HepG2 (cell line): ENCODE measurements around the gene NFXL1. TPM values are rescaled to one million over a fixed set of nuclear protein-coding genes. Genes with fewer than 3 reads are reported as not detected.

Experiments used
- ATAC-seq: fragments of 200-7000 bp; cut with Tn5 transposase; 3 replicates; pipeline ENCODE4 v1.9.1; 2020; ENCODE audit warnings: mild to moderate bottlenecking, moderate library complexity
- BruUV-seq: library from RNA; stranded (reverse); fragments of 400-500 nt; replicated peaks from 2 replicates; lab custom pipeline; 2021; lab: Mats Ljungman, UMichigan
- CTCF ChIA-PET: fragments of 300-600 bp; formaldehyde crosslinking; extraction: SDS; loops from one replicate; lab custom pipeline; 2021; ENCODE audit warnings: low total read pairs, inconsistent platforms, low intra/inter-chr PET ratio; lab: Yijun Ruan, JAX
- POLR2A ChIA-PET: fragments of 350-600 bp; sonication (Branson Sonifier 250); formaldehyde crosslinking; loops from one replicate; lab custom pipeline; 2020; ENCODE audit warnings: antibody characterized with exemption, inconsistent platforms; lab: Yijun Ruan, JAX
- DNase-seq: peaks from one replicate; pipeline ENCODE4 v3.0.0-alpha.2; 2015; ENCODE audit warnings: low spot score
- FAIRE-seq: peaks from 3 replicates; lab custom pipeline; 2011; peaks lifted over from hg19 to GRCh38; lab: Jason Lieb, UNC
- H2AFZ ChIP-seq: one replicate; pipeline ENCODE4 v1.6.1; 2011; ENCODE audit warnings: low read length, inconsistent platforms
- H3K27ac ChIP-seq: fragments of 300-600 bp; 3 replicates; pipeline ENCODE4 v1.8.0; 2011; ENCODE audit warnings: mixed run types, mild to moderate bottlenecking, mixed read lengths, low read length, inconsistent platforms; ENCODE audit not compliant: insufficient read depth; ENCODE audit errors: extremely low read length
- H3K27me3 ChIP-seq, 2 experiments: fragments of 200-600 bp in 1 of 2; 2 replicates in 1 of 2; 3 replicates in 1 of 2; pipeline versions ENCODE4 v1.6.0 to v1.8.0; 2011; ENCODE audit warnings: low read length in 2 of 2, mild to moderate bottlenecking in 2 of 2, moderate library complexity in 2 of 2, inconsistent platforms in 1 of 2; ENCODE audit not compliant: insufficient read depth in 2 of 2, control insufficient read depth in 1 of 2
- H3K36me3 ChIP-seq, 2 experiments: fragments of 200-600 bp in 1 of 2; replicated peaks in 1 of 2; 2 replicates in 1 of 2; 3 replicates in 1 of 2; pipeline versions ENCODE4 v1.5.1 to v1.8.0; 2011; ENCODE audit warnings: low read length in 2 of 2, inconsistent platforms in 1 of 2; ENCODE audit not compliant: insufficient read depth in 2 of 2, control insufficient read depth in 1 of 2
- H3K4me1 ChIP-seq: 2 replicates; pipeline ENCODE4 v1.5.1; 2012; ENCODE audit warnings: low read length, inconsistent platforms; ENCODE audit not compliant: insufficient read depth
- H3K4me2 ChIP-seq: 2 replicates; pipeline ENCODE4 v1.6.0; 2011; ENCODE audit warnings: low read depth, low read length, inconsistent platforms
- H3K4me3 ChIP-seq, 3 experiments: fragments of 200-600 bp in 1 of 3; sonication (generic), shearing (Covaris generic) in 1 of 3; replicated peaks in 1 of 3; 2 replicates each; pipeline ENCODE4 v1.5.1; 2011 to 2016; ENCODE audit warnings: low read length in 3 of 3, inconsistent platforms in 2 of 3, low read depth in 2 of 3, mild to moderate bottlenecking in 2 of 3, control low read depth in 1 of 3, mixed read lengths in 1 of 3; ENCODE audit not compliant: insufficient read depth in 1 of 3
- H3K79me2 ChIP-seq: one replicate; pipeline ENCODE4 v1.6.1; 2011; ENCODE audit warnings: low read length, inconsistent platforms; ENCODE audit not compliant: insufficient read depth
- H3K9ac ChIP-seq: 2 replicates; pipeline ENCODE4 v1.6.0; 2011; ENCODE audit warnings: mild to moderate bottlenecking, low read depth, low read length, inconsistent platforms; ENCODE audit not compliant: insufficient read depth
- H3K9me3 ChIP-seq: 2 replicates; pipeline ENCODE4 v1.5.1; 2012; ENCODE audit warnings: mild to moderate bottlenecking, low read length
- H4K20me1 ChIP-seq: 2 replicates; pipeline ENCODE4 v1.6.0; 2011; ENCODE audit warnings: inconsistent platforms, mild to moderate bottlenecking, low read length, moderate library complexity; ENCODE audit not compliant: insufficient read depth
- AFF4 ChIP-seq: sonication (generic); formaldehyde crosslinking; IDR thresholded peaks from 2 replicates; pipeline ENCODE4 v1.4.0; 2020; ENCODE audit warnings: missing genetic modification reagents
- BATF2 ChIP-seq: sonication (generic); formaldehyde crosslinking; IDR thresholded peaks from 2 replicates; pipeline ENCODE4 v1.8.0; 2022; ENCODE audit warnings: mild to moderate bottlenecking, missing genetic modification reagents, moderate library complexity
- ETV5 ChIP-seq: IDR thresholded peaks from 2 replicates; pipeline ENCODE4 v1.6.1; 2018; ENCODE audit warnings: missing biosample characterization, missing genetic modification reagents, inconsistent platforms, borderline replicate concordance
- HNF4G ChIP-seq, 2 experiments: sonication (generic) in 1 of 2; formaldehyde crosslinking in 1 of 2; IDR thresholded peaks; 2 replicates each; pipeline versions ENCODE4 v1.4.0 to v1.6.1; 2011 to 2020; ENCODE audit warnings: borderline replicate concordance in 2 of 2, low read depth in 2 of 2, mild to moderate bottlenecking in 2 of 2, low read length in 1 of 2, missing genetic modification reagents in 1 of 2, moderate library complexity in 1 of 2
- MYC ChIP-seq: sonication (generic); formaldehyde crosslinking; IDR thresholded peaks from 2 replicates; pipeline ENCODE4 v1.9.0; 2021; ENCODE audit warnings: missing genetic modification reagents, borderline replicate concordance
- ONECUT2 ChIP-seq: sonication (generic); formaldehyde crosslinking; IDR thresholded peaks from 2 replicates; pipeline ENCODE4 v1.4.0; 2020; ENCODE audit warnings: missing genetic modification reagents
- RAD51 ChIP-seq: fragments of 450-650 bp; IDR thresholded peaks from 2 replicates; pipeline ENCODE4 v1.6.1; 2016; ENCODE audit warnings: borderline replicate concordance
- SNRNP70 ChIP-seq: fragments of 200-400 bp; formaldehyde crosslinking; IDR thresholded peaks from 2 replicates; pipeline ENCODE4 v1.6.1; 2017; ENCODE audit warnings: mild to moderate bottlenecking, low read depth, low read length, moderate library complexity
- TBX3 ChIP-seq: fragments of 450-650 bp; IDR thresholded peaks from 2 replicates; pipeline ENCODE4 v1.6.1; 2017; ENCODE audit warnings: antibody characterized with exemption, mild to moderate bottlenecking, inconsistent platforms, borderline replicate concordance
- TCF7L2 ChIP-seq: IDR thresholded peaks from 2 replicates; pipeline ENCODE4 v1.6.1; 2011; ENCODE audit warnings: mild to moderate bottlenecking, low read depth, low read length, moderate library complexity
- ZBED4 ChIP-seq: sonication (generic); formaldehyde crosslinking; IDR thresholded peaks from 2 replicates; pipeline ENCODE4 v1.4.0; 2020; ENCODE audit warnings: missing genetic modification reagents, borderline replicate concordance
- ZNF446 ChIP-seq: sonication (generic); formaldehyde crosslinking; IDR thresholded peaks from 2 replicates; pipeline ENCODE4 v1.5.0; 2020; ENCODE audit warnings: mild to moderate bottlenecking, missing genetic modification reagents
- WGBS: methylation state at CpG from one replicate; pipeline ENCODE4 v1.1.6; 2017; ENCODE audit warnings: low lambda C conversion rate; 5-methylcytosine and 5-hydroxymethylcytosine counted together
- in situ Hi-C: cut with HindIII; loops from 2 replicates; pipeline ENCODE4 v1.10.0; 2017; ENCODE audit warnings: low pct_unique_long_range_greater_than_20kb; ENCODE audit not compliant: extremely low pct_ligation_motif_present
- intact Hi-C: fragments of 100-400 bp; cut with micrococcal nuclease; formaldehyde crosslinking; loops from one replicate; pipeline ENCODE4 v1.10.0; 2022; ENCODE audit not compliant: unreplicated experiment
- polyA plus RNA-seq, 8 experiments: library from polyadenylated mRNA; depleted of rRNA in 3 of 8; stranded (reverse) in 7 of 8; unstranded in 1 of 8; fragments of >200 nt; fragmentation: Illumina TruSeq in 4 of 8; extraction: Trizol in 4 of 8; gene quantifications; 2 replicates each; pipeline versions ENCODE4 v1.2.1 to v1.2.3, GENCODE V29; 2011 to 2016; ENCODE audit warnings: low read depth in 4 of 8, missing spikeins in 1 of 8, mixed read lengths in 1 of 8; ENCODE audit not compliant: insufficient read depth in 1 of 8
- total RNA-seq, 5 experiments: library from RNA; depleted of rRNA; stranded (reverse); fragments of >200 nt; fragmentation: Illumina TruSeq; extraction: Trizol; gene quantifications; 2 replicates each; pipeline ENCODE4 v1.2.3, GENCODE V29; 2016; ENCODE audit warnings: low read depth in 1 of 5
- TF ChIP-seq, protein P1 (sequence below): sonication (generic); formaldehyde crosslinking; conservative IDR thresholded peaks from 2 replicates; pipeline ENCODE4 v1.8.0; 2022; ENCODE audit warnings: mild to moderate bottlenecking, moderate library complexity, missing genetic modification reagents

NFXL1 gene
- total and polyA plus RNA-seq, 2 of the 13 experiments (the other 11 are each of a cell fraction or from before 2014, with no cell fraction given) = 12.0 to 18.6 TPM

GRCh38 chr4:47873877-47874541 lies 40.4 kb downstream of the NFXL1 start (continued):
- TF ChIP-seq, protein P1, sequence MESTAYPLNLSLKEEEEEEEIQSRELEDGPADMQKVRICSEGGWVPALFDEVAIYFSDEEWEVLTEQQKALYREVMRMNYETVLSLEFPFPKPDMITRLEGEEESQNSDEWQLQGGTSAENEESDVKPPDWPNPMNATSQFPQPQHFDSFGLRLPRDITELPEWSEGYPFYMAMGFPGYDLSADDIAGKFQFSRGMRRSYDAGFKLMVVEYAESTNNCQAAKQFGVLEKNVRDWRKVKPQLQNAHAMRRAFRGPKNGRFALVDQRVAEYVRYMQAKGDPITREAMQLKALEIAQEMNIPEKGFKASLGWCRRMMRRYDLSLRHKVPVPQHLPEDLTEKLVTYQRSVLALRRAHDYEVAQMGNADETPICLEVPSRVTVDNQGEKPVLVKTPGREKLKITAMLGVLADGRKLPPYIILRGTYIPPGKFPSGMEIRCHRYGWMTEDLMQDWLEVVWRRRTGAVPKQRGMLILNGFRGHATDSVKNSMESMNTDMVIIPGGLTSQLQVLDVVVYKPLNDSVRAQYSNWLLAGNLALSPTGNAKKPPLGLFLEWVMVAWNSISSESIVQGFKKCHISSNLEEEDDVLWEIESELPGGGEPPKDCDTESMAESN (CRISPR knock-in tag) = no peak
- TF ChIP-seq SNRNP70 (no peak), ETV5 (CRISPR knock-in tag) (no peak), RAD51 (no peak), ZNF446 (no peak), MYC (no peak), HNF4G (IDR thresholded peaks at IDR 0.05; ENCODE audit: borderline replicate concordance, low read depth, low read length) (no peak), HNF4G (CRISPR knock-in tag; IDR thresholded peaks at IDR 0.05; ENCODE audit: borderline replicate concordance, low read depth) (no peak), ONECUT2 (no peak), TBX3 (no peak), BATF2 (no peak)
- TF ChIP-seq, all 625 proteins: peak for 0

- Histone ChIP-seq H3K4me1 (no peaks in the 10 kb centered on the region), H3K36me3 (peaks cover 6 to 29% of the 10 kb centered on the region in 2 experiments), H2AFZ (no peak overlapping the region), H3K4me3 (no peak overlapping the region), H4K20me1 (no peaks in the 10 kb centered on the region), H3K9ac (no peak overlapping the region), H3K4me2 (no peak overlapping the region), H3K79me2 (no peaks in the 10 kb centered on the region), H3K9me3 (no peaks in the 10 kb centered on the region), H3K27ac (no peak overlapping the region), H3K27me3 (no peaks in the 10 kb centered on the region)
- in situ Hi-C loops (no loop called here), intact Hi-C loops (no loop called here)
- ChIA-PET POLR2A (no interaction called here), CTCF (no interaction called here)
- DNase-seq (no peak), ATAC-seq (no peak), FAIRE-seq (no peak)
- WGBS = 71% methylated on average over 4 of the region's 4 CpGs
- BruUV-seq = no TSS peak
- no peak for TF ChIP-seq ZBED4 (CRISPR knock-in tag)
- no peak for TF ChIP-seq AFF4 (CRISPR knock-in tag)
- no peak for TF ChIP-seq TCF7L2
Observed at GRCh38 chr4:47863486-47863885, 50.9 kb downstream of the NFXL1 start.
